NCI-H748 (cell line): Measurements from ENCODE around the gene LRCH3.
"Not testable (repeated sequence)": the region's sequence is repeated elsewhere in the genome, so short reads cannot be mapped to it uniquely, and the experiment has no call there.

Experiments used
- DNase-seq: peaks from one replicate; lab custom pipeline; 2025; ENCODE audit not compliant: unreplicated experiment; lab: John Stamatoyannopoulos, UW

The LRCH3 gene

DNA sequence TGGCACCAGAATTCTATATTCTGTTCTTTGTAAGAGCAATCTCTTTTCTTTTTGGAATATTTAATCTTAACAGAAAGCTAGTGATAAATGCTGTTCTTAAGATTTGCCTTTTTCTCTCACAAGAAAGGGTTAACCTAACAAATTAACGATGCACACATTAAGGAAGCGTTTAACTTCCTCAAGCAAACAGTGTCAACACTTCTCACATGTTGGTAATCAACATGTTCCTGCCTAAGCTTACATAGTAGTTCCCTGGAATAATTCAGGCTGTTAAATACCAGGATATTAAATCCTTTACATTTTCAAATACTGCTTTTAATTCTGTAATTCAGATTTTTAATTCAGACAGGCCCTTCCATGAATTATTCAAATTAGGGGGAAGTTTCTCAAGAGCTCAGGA is 91.5 kb downstream of the LRCH3 start:
- DNase-seq, result no peak

DNA sequence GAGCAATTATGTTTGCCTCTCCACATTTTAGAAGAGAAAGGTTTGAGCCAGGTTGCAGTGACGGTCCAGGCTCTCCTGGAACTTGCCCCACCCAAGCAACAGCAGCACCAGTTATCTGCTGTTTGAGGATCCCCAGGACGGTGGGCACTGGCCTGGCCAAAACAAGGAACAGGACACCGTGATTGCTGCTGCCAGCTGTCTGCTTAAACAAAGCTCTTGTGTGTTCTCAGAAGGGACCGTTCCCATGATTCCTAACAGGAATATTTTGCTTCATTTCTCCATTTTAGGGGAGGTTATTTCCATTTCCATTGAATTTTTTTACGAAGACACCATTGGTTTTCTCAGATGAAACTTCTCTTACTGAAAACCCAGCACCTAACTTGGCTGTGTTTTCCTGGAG is 92.5 kb downstream of the LRCH3 start:
- no peak for DNase-seq

GRCh38 chr3:197884330-197884729 is 93.3 kb downstream of the LRCH3 start:
- DNase-seq, result not testable (repeated sequence)

DNA sequence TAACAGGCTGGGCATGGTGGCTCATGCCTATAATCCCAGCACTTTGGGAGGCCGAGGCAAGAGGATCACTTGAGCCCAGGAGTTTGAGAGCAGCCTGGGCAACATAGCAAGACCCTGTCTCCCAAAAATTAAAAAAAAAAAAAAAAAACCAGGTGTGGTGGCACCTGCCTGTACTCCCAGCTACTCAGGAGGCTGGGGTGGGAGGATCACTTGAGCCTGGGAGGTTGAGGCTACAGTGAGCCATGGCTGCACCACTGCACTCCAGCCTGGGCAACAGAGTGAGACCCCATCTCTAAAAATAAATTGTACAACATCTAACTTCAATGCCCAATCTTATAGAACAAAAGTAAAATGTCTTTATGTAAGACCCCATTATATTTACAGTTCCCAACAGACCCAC is 95.0 kb downstream of the LRCH3 start:
- not testable (repeated sequence) for DNase-seq

DNA sequence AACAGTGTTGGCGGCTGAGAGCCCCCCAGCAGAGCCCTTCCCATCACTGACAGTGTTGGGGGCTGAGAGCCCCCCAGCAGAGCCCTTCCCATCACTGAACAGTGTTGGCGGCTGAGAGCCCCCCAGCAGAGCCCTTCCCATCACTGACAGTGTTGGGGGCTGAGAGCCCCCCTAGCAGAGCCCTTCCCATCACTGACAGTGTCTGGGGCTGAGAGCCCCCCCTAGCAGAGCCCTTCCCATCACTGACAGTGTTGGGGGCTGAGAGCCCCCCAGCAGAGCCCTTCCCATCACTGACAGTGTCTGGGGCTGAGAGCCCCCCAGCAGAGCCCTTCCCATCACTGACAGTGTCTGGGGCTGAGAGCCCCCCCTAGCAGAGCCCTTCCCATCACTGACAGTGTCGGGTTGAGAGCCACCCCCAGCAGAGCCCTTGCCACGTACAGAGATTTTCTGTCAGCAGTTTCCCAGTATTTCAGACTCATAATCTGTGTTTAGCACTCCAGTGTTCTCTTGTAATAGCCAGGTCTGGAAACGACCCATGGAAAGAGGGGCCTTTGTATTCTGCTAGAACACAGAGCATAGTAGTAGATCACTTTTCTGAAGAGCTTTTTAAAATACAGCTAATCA is 96.5 kb downstream of the LRCH3 start:
- not testable (repeated sequence) for DNase-seq

DNA sequence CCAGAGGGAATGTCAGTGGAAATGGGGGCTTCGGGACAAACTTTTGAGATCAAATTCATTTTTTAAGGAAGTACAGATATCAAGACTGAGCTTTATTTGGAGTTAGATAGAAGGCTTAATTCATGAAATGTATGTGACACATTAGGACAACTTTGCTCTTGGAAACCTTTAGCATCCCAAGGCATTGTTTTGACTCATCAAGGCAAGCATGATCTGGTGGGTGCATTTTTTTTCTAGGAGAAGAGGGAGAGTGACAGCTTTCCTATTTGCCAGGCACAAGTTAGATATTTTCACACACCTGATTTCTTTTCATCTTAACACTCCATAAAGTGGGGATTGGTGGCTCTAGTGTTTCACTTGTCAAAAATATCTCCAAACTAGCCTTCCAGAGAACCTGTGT is 97.5 kb downstream of the LRCH3 start:
- no peak for DNase-seq

DNA sequence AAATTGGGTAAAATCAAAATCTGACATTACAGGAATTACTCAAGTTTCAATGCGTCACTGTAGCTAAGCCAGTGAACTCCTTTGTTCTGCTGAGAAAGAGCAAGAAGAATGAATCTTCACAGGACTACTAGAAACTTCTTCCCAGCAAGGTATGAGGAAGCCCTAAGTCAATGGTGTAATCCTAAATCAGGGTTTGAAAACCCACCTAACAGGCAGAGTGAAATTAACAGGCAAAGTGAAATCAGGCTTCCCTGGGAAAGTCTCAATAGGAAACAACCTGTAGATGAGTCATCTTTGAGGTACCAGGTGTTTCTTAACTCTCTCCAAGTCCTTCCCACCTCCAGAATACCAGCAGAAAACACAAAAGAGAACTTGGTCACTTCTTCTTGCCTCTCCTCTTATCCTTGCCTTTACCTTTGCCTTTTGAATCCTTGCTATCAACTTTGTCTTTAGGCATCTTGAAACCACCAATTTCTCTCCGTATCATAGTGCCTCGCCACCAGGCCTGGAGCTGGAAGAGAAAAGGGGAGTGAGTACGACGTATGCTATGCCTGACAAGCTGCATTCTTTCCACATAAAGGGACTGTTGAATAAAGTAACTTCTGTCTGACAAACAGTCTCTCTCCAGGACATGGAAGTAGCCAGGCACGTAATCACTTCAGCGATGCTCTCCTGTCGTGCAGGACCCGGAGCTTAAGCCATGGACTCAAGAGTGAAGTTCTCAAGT is 98.3 kb downstream of the LRCH3 start:
- DNase-seq, result no peak

DNA sequence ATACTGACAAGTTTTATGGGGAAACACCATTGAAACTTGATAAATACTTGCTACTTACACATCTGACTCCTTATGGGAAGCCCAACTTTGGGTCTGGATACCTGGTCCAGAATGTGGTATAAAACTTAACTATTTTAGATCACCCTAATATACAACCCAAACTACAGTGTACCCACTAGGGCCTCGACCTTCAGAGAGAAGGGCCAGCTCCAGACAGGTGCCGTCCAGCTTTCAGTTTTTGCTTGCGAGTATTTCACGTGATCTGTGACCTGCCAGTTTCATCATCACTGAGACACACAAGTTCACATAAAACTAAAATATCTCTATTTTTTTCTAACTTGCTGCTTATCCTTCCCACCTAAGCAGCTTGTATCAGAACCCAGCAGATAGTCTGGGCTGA is 99.6 kb downstream of the LRCH3 start:
- no peak for DNase-seq

DNA sequence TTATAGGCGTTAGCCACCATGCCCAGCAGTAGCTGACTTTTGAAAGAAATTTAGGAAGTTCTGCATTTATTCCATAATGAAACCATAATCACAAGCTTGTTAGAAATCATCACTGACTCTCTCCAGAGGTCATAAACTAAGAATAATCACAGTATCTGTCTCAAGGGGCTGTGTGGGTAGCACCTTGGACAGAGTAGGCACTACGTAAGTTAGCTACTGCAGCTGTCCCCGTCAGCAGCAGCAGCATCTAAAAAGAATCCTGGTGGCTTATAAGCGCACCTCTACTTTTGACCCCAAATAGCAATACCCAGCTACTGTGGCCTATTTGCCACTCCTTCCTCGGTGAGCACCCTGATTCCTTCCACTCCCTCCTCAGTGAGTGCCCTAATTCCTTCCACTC is 101.1 kb downstream of the LRCH3 start:
- DNase-seq, result no peak

DNA sequence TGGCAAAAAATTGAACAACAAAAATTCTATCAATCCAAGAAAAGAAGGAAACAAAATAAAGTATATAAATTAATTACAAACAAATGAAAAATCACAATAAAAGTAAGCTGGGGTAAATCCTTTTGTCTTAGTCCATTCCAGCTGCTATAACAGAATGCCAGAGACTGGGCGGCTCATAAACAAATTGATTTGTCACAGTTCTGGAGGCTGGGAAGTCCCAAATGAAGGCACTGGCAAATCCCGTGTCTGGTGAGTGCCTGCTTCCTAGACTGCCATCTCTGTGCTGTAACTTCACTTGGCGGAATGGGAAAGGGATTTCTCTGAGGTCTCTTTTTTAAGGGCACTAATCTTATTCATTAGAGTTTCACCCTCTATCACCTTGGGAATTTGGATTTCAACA is 105.4 kb downstream of the LRCH3 start:
- no peak for DNase-seq

- DNase-seq, result no peak
Measured at GRCh38 chr3:197899833-197900478, 108.9 kb downstream of the LRCH3 start.

DNA sequence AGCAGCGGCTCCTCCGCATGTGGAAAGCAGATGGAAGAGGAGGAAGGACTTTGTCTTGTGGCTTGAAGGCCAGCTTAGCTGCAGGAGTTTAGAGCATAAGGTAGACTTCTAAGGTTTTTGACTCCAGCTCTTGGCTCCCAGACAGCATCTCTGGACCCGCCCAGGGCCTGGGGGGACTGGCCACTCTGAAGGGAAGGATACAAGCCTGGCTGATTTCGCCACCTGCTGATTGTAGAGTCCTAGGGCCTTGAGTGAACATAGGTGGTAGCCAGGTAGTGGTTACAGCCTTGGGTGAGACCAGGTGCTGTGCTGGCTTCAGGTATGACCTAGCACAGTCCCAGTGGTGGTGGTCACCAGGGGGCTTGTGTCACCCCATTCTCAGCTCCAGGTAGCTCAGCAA is 110.6 kb downstream of the LRCH3 start:
- no peak for DNase-seq

- DNase-seq, result peak; percentile 67
Measured at GRCh38 chr3:197906023-197906849, 115.2 kb downstream of the LRCH3 start.

- no peak for DNase-seq
Measured at GRCh38 chr3:197906850-197907187, 115.8 kb downstream of the LRCH3 start.

DNA sequence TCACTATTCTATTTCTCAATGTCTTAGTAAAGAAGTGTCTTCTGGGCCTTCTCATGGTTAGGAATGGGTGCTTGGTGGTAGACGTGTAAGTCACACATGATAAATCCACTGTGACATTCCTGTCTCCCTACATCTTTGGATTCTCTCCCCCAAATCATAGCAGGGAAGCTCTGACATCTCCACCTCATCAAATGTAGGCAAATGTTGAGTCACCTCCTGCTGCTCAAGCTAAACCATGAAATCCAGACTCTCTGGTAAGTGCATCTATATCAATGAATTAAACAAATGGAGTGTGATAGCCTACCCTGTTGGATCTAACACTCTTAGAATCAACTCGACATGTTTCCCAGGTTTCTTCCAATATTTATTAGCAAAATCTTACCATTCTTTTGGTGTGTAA is 116.1 kb downstream of the LRCH3 start:
- DNase-seq, result no peak

DNA sequence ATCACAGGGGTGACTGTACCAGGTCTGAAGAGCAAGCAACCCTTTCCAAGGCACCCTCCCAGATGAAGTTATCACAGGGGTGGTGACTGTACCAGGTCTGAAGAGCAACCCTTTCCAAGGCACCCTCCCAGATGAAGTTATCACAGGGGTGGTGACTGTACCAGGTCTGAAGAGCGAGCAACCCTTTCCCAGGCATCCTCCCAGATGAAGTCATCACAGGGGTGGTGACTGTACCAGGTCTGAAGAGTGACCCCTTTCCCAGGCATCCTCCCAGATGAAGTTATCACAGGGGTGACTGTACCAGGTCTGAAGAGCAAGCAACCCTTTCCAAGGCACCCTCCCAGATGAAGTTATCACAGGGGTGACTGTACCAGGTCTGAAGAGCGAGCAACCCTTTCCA is 117.5 kb downstream of the LRCH3 start:
- not testable (repeated sequence) for DNase-seq

DNA sequence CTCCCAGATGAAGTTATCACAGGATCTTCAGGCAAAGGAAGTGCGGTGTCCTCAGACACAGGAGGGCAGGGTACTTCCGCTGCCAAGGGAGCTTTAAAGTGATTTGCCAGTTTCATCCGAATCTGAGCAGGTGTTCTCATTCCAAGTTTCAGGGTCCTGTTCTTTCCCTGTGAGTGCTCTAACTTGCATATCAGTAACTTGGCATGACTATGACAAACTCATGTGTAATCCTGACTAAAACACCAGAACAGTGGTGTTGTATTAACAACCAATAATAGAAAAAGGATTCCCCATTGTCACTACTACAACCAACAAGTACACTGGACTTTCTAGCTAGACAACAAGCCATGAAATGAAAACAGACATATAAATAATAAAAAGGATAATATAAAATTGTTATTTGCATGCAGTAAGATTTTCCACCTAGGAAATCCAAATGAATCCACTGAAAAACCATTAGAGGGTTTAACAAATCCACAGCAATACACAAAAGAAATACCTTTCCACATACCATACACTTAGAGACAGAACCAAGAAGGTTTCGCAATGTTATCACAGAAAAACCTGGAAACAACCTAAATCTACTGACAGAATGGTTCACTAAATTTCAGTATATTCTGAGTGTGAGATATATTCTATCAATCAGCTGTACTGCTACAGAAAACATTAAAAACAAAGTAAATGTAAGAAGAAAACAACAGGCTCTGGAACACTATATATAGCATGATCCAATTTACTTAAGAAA is 118.1 kb downstream of the LRCH3 start:
- DNase-seq, result no peak

DNA sequence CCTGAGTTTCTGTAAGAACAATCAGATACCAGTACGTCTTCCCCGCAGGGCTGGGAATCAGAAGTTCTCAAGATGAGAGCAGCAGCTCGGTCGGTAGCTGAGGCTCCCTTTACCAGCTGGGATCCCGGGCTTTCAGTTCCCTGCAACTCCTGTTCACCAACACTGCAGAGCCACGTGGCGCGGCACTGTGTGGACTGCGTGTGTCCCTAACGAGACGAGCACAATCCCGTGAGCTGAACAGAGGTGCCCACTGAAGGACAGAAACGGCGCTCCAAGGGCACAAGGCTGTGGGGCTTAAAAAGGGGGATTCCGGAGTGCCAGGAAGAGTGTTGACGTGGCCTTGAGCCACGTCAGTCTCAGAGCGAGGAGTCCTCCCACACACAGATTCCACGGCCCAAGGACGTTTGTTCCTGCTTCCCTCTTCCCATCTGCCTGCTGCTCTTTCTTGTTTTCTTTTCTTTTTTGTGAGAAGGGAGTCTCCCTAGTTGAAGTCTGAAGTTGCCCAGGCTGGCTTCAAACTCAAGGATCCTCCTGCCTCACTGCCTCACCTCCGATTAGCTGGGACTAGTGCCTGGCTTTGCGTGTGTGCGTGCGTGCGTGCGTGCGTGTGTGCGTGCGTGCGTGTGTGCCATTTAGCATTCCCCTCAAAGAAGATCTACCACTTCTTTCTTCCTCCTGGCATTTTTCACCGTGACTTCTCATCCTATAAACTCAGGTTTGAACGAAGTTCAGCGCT is 121.9 kb downstream of the LRCH3 start:
- DNase-seq, result no peak

DNA sequence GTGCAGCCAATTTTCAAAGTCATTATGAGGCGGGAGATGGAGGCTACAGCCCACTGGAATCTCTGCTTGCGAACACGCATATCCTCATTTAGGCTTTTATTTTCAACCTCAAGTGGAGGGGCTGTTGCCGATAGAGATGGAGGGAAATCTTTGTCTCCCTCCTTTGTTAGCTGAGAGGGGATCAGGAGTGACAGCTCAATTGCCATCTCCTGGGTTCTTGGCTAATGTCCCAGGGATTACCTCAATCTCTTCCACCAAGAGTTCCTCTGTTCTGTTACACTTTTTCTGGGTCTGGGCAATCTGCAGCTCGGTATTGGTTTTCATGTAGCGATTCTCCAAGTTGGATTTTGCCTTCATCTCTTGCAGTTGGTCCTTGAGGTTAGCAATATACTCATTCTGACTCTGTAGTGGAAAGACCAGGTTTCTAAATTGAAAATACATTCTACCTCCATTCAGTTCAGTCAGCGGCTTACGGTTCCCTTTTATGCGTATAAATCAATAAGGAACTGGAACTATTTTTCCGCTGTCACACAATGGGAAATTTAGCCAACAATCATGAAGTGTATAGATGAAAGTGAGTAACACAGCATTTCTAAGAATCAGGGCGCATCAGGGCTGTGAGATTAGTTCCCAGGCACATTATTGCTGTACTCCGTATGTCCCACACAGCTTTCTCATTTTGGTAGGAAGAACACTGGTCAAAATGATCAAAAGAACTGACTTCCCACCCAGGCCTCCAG is 122.8 kb downstream of the LRCH3 start:
- no peak for DNase-seq
